BE2C (cell line): Measurements from ENCODE around the gene CASZ1.

Source experiments
- DNase-seq: peaks from one replicate; pipeline ENCODE4 v3.0.0-alpha.2; 2020
- H3K27me3 ChIP-seq: fragments of 250-450 bp; sonication (Bioruptor Pico); 2 replicates; pipeline ENCODE4 v1.5.1; 2020; ENCODE audit warnings: mild to moderate bottlenecking
- H3K36me3 ChIP-seq: fragments of 250-450 bp; sonication (Bioruptor Pico); 2 replicates; pipeline ENCODE4 v1.5.1; 2020; ENCODE audit warnings: mild to moderate bottlenecking
- H3K4me1 ChIP-seq: fragments of 250-450 bp; sonication (Bioruptor Pico); 2 replicates; pipeline ENCODE4 v1.5.1; 2020
- H3K4me3 ChIP-seq: 2 replicates; pipeline ENCODE4 v1.5.1; 2011; ENCODE audit warnings: low read depth, low read length
- H3K9me3 ChIP-seq: fragments of 250-450 bp; sonication (Bioruptor Pico); 2 replicates; pipeline ENCODE4 v1.5.1; 2020
- CTCF ChIP-seq: IDR thresholded peaks from 2 replicates; pipeline ENCODE4 v1.5.1; 2012; ENCODE audit warnings: mild to moderate bottlenecking, low read depth, low read length

CASZ1 gene

GRCh38 chr1:10596780-10597179, 199.7 kb downstream of the CASZ1 start:
- H3K9me3 ChIP-seq: no peaks in the 10 kb centered on the region
- no peaks in the 10 kb centered on the region for H3K4me1 ChIP-seq
- DNase-seq: no peak
- no peaks in the 10 kb centered on the region for H3K36me3 ChIP-seq
- no peaks in the 10 kb centered on the region for H3K27me3 ChIP-seq
- no peak overlapping the region for H3K4me3 ChIP-seq
- TF ChIP-seq CTCF: no peak

GRCh38 chr1:10594595-10595223, 201.7 kb downstream of the CASZ1 start:
- TF ChIP-seq CTCF: no peak

GRCh38 chr1:10593750-10594149, 202.7 kb downstream of the CASZ1 start:
- H3K36me3 ChIP-seq: no peaks in the 10 kb centered on the region

More at GRCh38 chr1:10594595-10595223, 201.7 kb downstream of the CASZ1 start:
- no peak for DNase-seq
- no peak overlapping the region for H3K4me3 ChIP-seq
- H3K36me3 ChIP-seq: no peaks in the 10 kb centered on the region
- H3K9me3 ChIP-seq: no peaks in the 10 kb centered on the region
- H3K4me1 ChIP-seq: no peaks in the 10 kb centered on the region
- no peaks in the 10 kb centered on the region for H3K27me3 ChIP-seq

GRCh38 chr1:10592373-10592772, 204.1 kb downstream of the CASZ1 start:
- Histone ChIP-seq H3K27me3 (no peaks in the 10 kb centered on the region), H3K4me1 (no peaks in the 10 kb centered on the region), H3K36me3 (no peaks in the 10 kb centered on the region), H3K4me3 (no peak overlapping the region), H3K9me3 (no peaks in the 10 kb centered on the region)
- DNase-seq: no peak
- TF ChIP-seq CTCF: no peak

More at GRCh38 chr1:10593750-10594149, 202.7 kb downstream of the CASZ1 start:
- Histone ChIP-seq H3K27me3 (no peaks in the 10 kb centered on the region), H3K4me1 (no peaks in the 10 kb centered on the region), H3K9me3 (no peaks in the 10 kb centered on the region), H3K4me3 (no peak overlapping the region)
- TF ChIP-seq CTCF: no peak
- DNase-seq: no peak

- no peaks in the 10 kb centered on the region for H3K4me1 ChIP-seq
- no peaks in the 10 kb centered on the region for H3K27me3 ChIP-seq
- TF ChIP-seq CTCF: no peak
- H3K36me3 ChIP-seq: no peaks in the 10 kb centered on the region
- no peak for DNase-seq
- no peaks in the 10 kb centered on the region for H3K9me3 ChIP-seq
- no peak overlapping the region for H3K4me3 ChIP-seq
Measured at GRCh38 chr1:10591010-10591409, 205.4 kb downstream of the CASZ1 start.

GRCh38 chr1:10589074-10589473, 207.4 kb downstream of the CASZ1 start:
- no peak for TF ChIP-seq CTCF
- Histone ChIP-seq H3K36me3 (no peaks in the 10 kb centered on the region), H3K4me3 (no peak overlapping the region), H3K9me3 (no peaks in the 10 kb centered on the region), H3K27me3 (no peaks in the 10 kb centered on the region), H3K4me1 (no peaks in the 10 kb centered on the region)
- DNase-seq: no peak
